ENCODE measurements around the gene EIF5. TPM values are rescaled to one million over a fixed set of nuclear protein-coding genes. Genes with fewer than 3 reads are reported as not detected.

The EIF5 gene
- total and polyA plus RNA-seq, 7 donors = 70.3 to 305 (median 170) TPM

DNA sequence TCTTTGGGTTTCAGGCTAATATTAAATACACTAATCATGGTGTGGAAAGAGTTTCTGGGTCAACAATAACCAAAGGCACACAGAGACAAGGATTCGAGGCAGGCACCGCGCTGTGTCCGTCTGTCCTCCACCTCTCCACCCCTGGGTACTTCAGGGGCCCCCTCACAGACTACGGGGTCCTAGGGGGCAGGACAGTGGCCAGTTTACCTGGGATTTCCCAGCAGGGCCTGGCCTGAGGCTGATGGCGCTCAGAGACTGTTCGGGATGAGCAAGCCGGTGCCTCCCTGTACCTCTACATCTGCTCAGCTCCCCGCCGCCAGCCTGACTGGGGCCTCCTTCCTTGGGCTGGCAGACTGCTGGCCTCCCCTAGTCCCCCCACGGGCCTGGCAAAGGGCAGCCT, 18.1 kb upstream of the EIF5 start:
- intact Hi-C loops (cut with DNase I) = no loop called here
- Histone ChIP-seq H3K4me1 (no peaks in the 10 kb centered on the region), H3K27ac (no peak overlapping the region), H3K27me3 (no peaks in the 10 kb centered on the region), H3K4me3 (no peak overlapping the region), H3K9me3 (no peaks in the 10 kb centered on the region), H3K36me3 (no peaks in the 10 kb centered on the region)
- 87 to 94% methylated on average over 11 of the region's 11 CpGs for WGBS, 2 donors
- no peak for DNase-seq
- TF ChIP-seq, protein P1, sequence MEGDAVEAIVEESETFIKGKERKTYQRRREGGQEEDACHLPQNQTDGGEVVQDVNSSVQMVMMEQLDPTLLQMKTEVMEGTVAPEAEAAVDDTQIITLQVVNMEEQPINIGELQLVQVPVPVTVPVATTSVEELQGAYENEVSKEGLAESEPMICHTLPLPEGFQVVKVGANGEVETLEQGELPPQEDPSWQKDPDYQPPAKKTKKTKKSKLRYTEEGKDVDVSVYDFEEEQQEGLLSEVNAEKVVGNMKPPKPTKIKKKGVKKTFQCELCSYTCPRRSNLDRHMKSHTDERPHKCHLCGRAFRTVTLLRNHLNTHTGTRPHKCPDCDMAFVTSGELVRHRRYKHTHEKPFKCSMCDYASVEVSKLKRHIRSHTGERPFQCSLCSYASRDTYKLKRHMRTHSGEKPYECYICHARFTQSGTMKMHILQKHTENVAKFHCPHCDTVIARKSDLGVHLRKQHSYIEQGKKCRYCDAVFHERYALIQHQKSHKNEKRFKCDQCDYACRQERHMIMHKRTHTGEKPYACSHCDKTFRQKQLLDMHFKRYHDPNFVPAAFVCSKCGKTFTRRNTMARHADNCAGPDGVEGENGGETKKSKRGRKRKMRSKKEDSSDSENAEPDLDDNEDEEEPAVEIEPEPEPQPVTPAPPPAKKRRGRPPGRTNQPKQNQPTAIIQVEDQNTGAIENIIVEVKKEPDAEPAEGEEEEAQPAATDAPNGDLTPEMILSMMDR (IDR thresholded peaks at IDR 0.05) = no peak
- TF ChIP-seq POLR2AphosphoS5 (IDR thresholded peaks at IDR 0.05) (no peak), EP300 (IDR thresholded peaks at IDR 0.05) (no peak), POLR2A (IDR thresholded peaks at IDR 0.05) (no peak)

GRCh38 chr14:103316721-103317121, 17.3 kb upstream of the EIF5 start:
- no peaks in the 10 kb centered on the region for H3K4me1 ChIP-seq
- no peak overlapping the region for H3K4me3 ChIP-seq
- H3K36me3 ChIP-seq = no peaks in the 10 kb centered on the region
- H3K27me3 ChIP-seq = no peaks in the 10 kb centered on the region
- TF ChIP-seq POLR2A (IDR thresholded peaks at IDR 0.05) (no peak), EP300 (IDR thresholded peaks at IDR 0.05) (no peak), POLR2AphosphoS5 (IDR thresholded peaks at IDR 0.05) (no peak)
- TF ChIP-seq, protein P1 (IDR thresholded peaks at IDR 0.05) = no peak
- intact Hi-C loops (cut with DNase I) = no loop called here
- 88 to 89% methylated on average over 16 of the region's 16 CpGs for WGBS, 2 donors
- no peak for DNase-seq
- no peaks in the 10 kb centered on the region for H3K9me3 ChIP-seq
- no peak overlapping the region for H3K27ac ChIP-seq

GRCh38 chr14:103317251-103317650, 16.8 kb upstream of the EIF5 start:
- WGBS, 2 donors = 49 to 65% methylated on average over 9 of the region's 9 CpGs
- Histone ChIP-seq H3K4me3 (no peak overlapping the region), H3K27ac (no peak overlapping the region), H3K9me3 (no peaks in the 10 kb centered on the region), H3K27me3 (no peaks in the 10 kb centered on the region), H3K36me3 (no peaks in the 10 kb centered on the region), H3K4me1 (no peaks in the 10 kb centered on the region)
- intact Hi-C loops (cut with DNase I) = no loop called here
- TF ChIP-seq EP300 (IDR thresholded peaks at IDR 0.05) = no peak
- TF ChIP-seq, protein P1 (IDR thresholded peaks at IDR 0.05) = no peak
- TF ChIP-seq POLR2A (IDR thresholded peaks at IDR 0.05) = no peak
- no peak for TF ChIP-seq POLR2AphosphoS5 (IDR thresholded peaks at IDR 0.05)
- DNase-seq = no peak

DNA sequence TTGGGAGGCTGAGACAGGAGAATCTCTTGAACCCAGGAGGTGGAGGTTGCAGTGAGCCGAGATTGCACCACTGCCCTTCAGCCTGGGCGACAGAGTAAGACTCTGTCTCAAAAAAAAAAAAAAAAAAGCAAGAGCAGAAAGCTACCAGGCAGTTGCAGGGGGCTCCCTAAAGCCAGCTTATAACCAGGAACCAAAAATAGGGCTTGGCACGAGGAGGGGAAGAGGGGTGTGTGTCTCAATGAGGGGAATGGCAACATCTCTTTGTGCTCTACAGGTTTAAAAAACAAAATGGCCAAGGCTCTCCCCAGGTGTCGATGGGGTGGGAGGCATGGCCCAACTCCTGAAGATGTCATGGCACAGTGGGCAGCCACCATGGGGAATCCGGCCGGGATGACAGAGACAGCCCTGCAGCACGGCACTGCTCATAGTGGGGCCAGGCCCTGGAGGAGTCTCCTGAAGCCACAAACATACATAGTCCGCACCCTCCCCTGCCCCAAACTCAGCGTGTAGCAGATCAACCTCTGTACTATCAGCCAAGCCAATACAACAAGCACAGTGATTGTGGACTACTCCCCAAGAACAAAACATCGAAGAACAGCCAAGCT, 16.0 kb upstream of the EIF5 start:
- intact Hi-C loops (cut with DNase I) = no loop called here
- Histone ChIP-seq H3K9me3 (no peaks in the 10 kb centered on the region), H3K4me3 (no peak overlapping the region), H3K4me1 (no peaks in the 10 kb centered on the region), H3K27me3 (no peaks in the 10 kb centered on the region), H3K27ac (no peak overlapping the region), H3K36me3 (no peaks in the 10 kb centered on the region)
- DNase-seq = no peak
- TF ChIP-seq EP300 (IDR thresholded peaks at IDR 0.05) = no peak
- TF ChIP-seq, protein P1 (IDR thresholded peaks at IDR 0.05) = no peak
- TF ChIP-seq POLR2A (IDR thresholded peaks at IDR 0.05) = no peak
- TF ChIP-seq POLR2AphosphoS5 (IDR thresholded peaks at IDR 0.05) = no peak
- 90 to 91% methylated on average over 10 of the region's 10 CpGs for WGBS, 2 donors
